VCaP (cell line): ENCODE measurements around the gene OR6S1.
"Not testable (repeated sequence)": the region's sequence is repeated elsewhere in the genome, so short reads cannot be mapped to it uniquely, and the experiment has no call there.

ENCODE experiments used
- H3K27ac ChIP-seq: fragments of 450-650 bp; 2 replicates; pipeline ENCODE4 v1.5.1; 2017
- CTCF ChIP-seq: fragments of 450-650 bp; conservative IDR thresholded peaks from 2 replicates; pipeline ENCODE4 v1.5.1; 2017; ENCODE audit warnings: mild to moderate bottlenecking, moderate library complexity

Gene OR6S1

DNA sequence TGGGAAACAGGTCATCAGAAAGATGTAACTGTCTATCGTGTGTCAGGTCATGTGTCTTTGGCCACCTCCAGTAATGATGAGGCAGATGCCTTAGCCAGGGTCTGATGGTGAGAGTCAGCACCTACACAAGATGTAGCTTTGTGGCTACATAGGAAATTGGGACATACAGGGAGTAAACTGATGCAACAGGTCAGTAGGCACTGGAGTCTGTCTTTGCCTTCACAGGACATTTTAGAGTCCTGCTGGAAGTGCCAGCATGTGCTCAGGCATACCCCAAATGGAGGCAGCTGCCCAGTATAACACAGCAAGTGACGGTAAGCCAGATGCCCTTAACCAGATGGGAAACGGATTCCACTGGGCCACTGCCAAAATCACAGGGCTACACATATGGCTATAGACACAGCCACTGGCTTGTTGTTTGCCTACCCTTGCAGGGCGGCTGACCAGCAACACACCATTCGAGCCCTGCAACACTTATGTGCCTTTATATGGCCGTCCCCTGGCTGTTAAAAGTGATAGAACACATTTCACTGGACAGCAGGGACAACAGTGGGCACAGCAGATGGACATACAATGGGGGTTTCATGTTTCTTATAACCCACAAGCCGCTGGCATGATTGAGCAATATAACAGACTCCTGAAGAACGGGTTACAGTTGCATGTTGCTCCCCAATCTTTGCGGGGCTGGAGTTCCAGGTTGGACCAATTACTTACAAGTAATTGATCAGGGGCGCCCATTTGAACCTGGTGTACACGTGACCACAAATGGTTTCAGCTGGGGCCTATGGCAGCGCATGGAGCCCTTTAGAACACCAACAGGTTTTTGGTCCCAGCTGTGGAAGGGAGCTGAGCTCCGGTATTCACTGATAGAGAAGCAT lies 37.4 kb downstream of the OR6S1 start:
- no peak overlapping the region for H3K27ac ChIP-seq
- no peak for TF ChIP-seq CTCF

GRCh38 chr14:20602583-20602982 lies 38.9 kb downstream of the OR6S1 start:
- no peak for TF ChIP-seq CTCF
- no peak overlapping the region for H3K27ac ChIP-seq

DNA sequence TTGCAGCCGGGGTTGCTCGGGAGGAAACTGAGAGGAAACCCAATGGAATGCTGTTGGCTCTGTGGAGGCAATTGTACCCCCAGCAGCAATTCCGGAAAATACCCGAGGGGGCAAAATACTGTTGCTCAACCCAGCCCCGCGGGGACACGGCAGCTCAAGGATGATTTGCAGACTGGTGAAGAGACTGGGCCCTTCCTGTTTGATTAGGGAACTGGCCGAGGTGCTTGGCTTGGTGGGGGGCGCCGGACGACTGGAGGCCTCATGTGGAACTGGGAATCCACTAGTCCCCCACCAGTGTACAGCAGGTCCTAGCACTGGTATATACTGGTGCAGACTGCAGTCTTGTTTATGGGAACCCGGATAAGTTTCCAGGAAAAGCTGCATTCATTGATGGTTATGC lies 40.0 kb downstream of the OR6S1 start:
- H3K27ac ChIP-seq: no peak overlapping the region
- no peak for TF ChIP-seq CTCF

GRCh38 chr14:20597108-20597507 lies 44.4 kb downstream of the OR6S1 start:
- TF ChIP-seq CTCF: no peak
- no peak overlapping the region for H3K27ac ChIP-seq

GRCh38 chr14:20595726-20596125 lies 45.8 kb downstream of the OR6S1 start:
- H3K27ac ChIP-seq: not testable (repeated sequence)

DNA sequence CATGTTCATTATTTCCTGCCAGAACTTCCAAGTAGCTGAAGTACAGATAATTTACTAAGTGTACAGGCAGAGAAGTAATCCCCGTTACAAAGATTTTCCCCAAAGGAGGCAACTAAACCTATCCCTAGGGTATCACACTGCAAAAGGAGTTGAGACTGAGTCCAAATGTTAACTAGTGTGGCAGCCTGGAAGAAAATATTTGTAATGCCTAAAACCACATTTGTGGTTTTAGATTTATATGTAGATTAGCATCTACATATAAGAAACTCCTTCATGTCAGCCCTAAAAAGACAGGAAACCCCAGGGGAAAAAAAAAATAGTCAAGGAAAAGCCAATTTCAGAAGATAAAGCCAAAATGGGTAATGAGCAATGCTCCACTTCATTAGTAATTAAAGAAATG lies 48.9 kb downstream of the OR6S1 start:
- no peak for TF ChIP-seq CTCF
- H3K27ac ChIP-seq: no peak overlapping the region

GRCh38 chr14:20591235-20591634 lies 50.3 kb downstream of the OR6S1 start, which contains the start of gene RNASE12:
Gene RNASE12 (minus strand): TSS chr14:20591376. CDS start chr14:20590723, 653 bp downstream.
- no peak for TF ChIP-seq CTCF
- H3K27ac ChIP-seq: no peak within 1 kb of the TSS
